ENCODE measurements around the gene LENG9.
A peak's percentile ranks its signal among the peaks of the same experiment; 100 is the strongest.

Gene LENG9

GRCh38 chr19:54461613-54462012 is 2.0 kb downstream of the LENG9 start:
- Histone ChIP-seq H3K4me1 (ENCODE audit: control insufficient read depth, insufficient read depth, low read length) (peaks cover 11% of the 10 kb centered on the region), H3K27me3 (ENCODE audit: control insufficient read depth, insufficient read depth, low read length) (no peaks in the 10 kb centered on the region), H3K4me3 (ENCODE audit: low read length) (peak overlapping the region; percentile 56), H3K27ac (ENCODE audit: low read depth, low read length) (no peak overlapping the region), H3K9ac (ENCODE audit: low read length) (no peak overlapping the region), H3K36me3 (ENCODE audit: control insufficient read depth, insufficient read depth, low read length) (peaks cover 49% of the 10 kb centered on the region)

GRCh38 chr19:54461210-54461609 is 2.4 kb downstream of the LENG9 start:
- Histone ChIP-seq H3K4me3 (ENCODE audit: low read length) (no peak overlapping the region), H3K27me3 (ENCODE audit: control insufficient read depth, insufficient read depth, low read length) (no peaks in the 10 kb centered on the region), H3K27ac (ENCODE audit: low read depth, low read length) (no peak overlapping the region), H3K36me3 (ENCODE audit: control insufficient read depth, insufficient read depth, low read length) (peaks cover 49% of the 10 kb centered on the region), H3K9ac (ENCODE audit: low read length) (no peak overlapping the region), H3K4me1 (ENCODE audit: control insufficient read depth, insufficient read depth, low read length) (peaks cover 11% of the 10 kb centered on the region)

- H3K36me3 ChIP-seq (ENCODE audit: control insufficient read depth, insufficient read depth, low read length) = peaks cover 51% of the 10 kb centered on the region
- H3K27me3 ChIP-seq (ENCODE audit: control insufficient read depth, insufficient read depth, low read length) = no peaks in the 10 kb centered on the region
- H3K27ac ChIP-seq (ENCODE audit: low read depth, low read length) = no peak overlapping the region
- H3K9ac ChIP-seq (ENCODE audit: low read length) = no peak overlapping the region
- H3K4me1 ChIP-seq (ENCODE audit: control insufficient read depth, insufficient read depth, low read length) = peaks cover 11% of the 10 kb centered on the region
- no peak overlapping the region for H3K4me3 ChIP-seq (ENCODE audit: low read length)
These were observed 3.2 kb downstream of the LENG9 start for GRCh38 chr19:54460230-54461005.

GRCh38 chr19:54459282-54460229 is 4.0 kb downstream of the LENG9 start:
- Histone ChIP-seq H3K27ac (ENCODE audit: low read depth, low read length) (no peak overlapping the region), H3K4me1 (ENCODE audit: control insufficient read depth, insufficient read depth, low read length) (peaks cover 11% of the 10 kb centered on the region), H3K36me3 (ENCODE audit: control insufficient read depth, insufficient read depth, low read length) (peaks cover 59% of the 10 kb centered on the region), H3K9ac (ENCODE audit: low read length) (no peak overlapping the region), H3K27me3 (ENCODE audit: control insufficient read depth, insufficient read depth, low read length) (no peaks in the 10 kb centered on the region), H3K4me3 (ENCODE audit: low read length) (no peak overlapping the region)

GRCh38 chr19:54458648-54459281 is 4.8 kb downstream of the LENG9 start:
- Histone ChIP-seq H3K9ac (ENCODE audit: low read length) (no peak overlapping the region), H3K36me3 (ENCODE audit: control insufficient read depth, insufficient read depth, low read length) (peaks cover 67% of the 10 kb centered on the region), H3K27ac (ENCODE audit: low read depth, low read length) (no peak overlapping the region), H3K4me1 (ENCODE audit: control insufficient read depth, insufficient read depth, low read length) (peaks cover 6% of the 10 kb centered on the region), H3K4me3 (ENCODE audit: low read length) (no peak overlapping the region), H3K27me3 (ENCODE audit: control insufficient read depth, insufficient read depth, low read length) (no peaks in the 10 kb centered on the region)

- H3K27ac ChIP-seq (ENCODE audit: low read depth, low read length) = no peak overlapping the region
- H3K4me3 ChIP-seq (ENCODE audit: low read length) = no peak overlapping the region
- no peaks in the 10 kb centered on the region for H3K27me3 ChIP-seq (ENCODE audit: control insufficient read depth, insufficient read depth, low read length)
- peaks cover 6% of the 10 kb centered on the region for H3K4me1 ChIP-seq (ENCODE audit: control insufficient read depth, insufficient read depth, low read length)
- no peak overlapping the region for H3K9ac ChIP-seq (ENCODE audit: low read length)
- peaks cover 74% of the 10 kb centered on the region for H3K36me3 ChIP-seq (ENCODE audit: control insufficient read depth, insufficient read depth, low read length)
These were observed 5.6 kb downstream of the LENG9 start for GRCh38 chr19:54457773-54458647.

- Histone ChIP-seq H3K4me3 (ENCODE audit: low read length) (no peak overlapping the region), H3K9ac (ENCODE audit: low read length) (no peak overlapping the region), H3K27ac (ENCODE audit: low read depth, low read length) (no peak overlapping the region), H3K27me3 (ENCODE audit: control insufficient read depth, insufficient read depth, low read length) (no peaks in the 10 kb centered on the region), H3K4me1 (ENCODE audit: control insufficient read depth, insufficient read depth, low read length) (no peaks in the 10 kb centered on the region), H3K36me3 (ENCODE audit: control insufficient read depth, insufficient read depth, low read length) (peaks cover 81% of the 10 kb centered on the region)
These were observed 6.9 kb downstream of the LENG9 start for GRCh38 chr19:54456423-54457373.

- H3K4me3 ChIP-seq (ENCODE audit: low read length) = no peak overlapping the region
- no peak overlapping the region for H3K27ac ChIP-seq (ENCODE audit: low read depth, low read length)
- peaks cover 80% of the 10 kb centered on the region for H3K36me3 ChIP-seq (ENCODE audit: control insufficient read depth, insufficient read depth, low read length)
- H3K9ac ChIP-seq (ENCODE audit: low read length) = no peak overlapping the region
- no peaks in the 10 kb centered on the region for H3K27me3 ChIP-seq (ENCODE audit: control insufficient read depth, insufficient read depth, low read length)
- H3K4me1 ChIP-seq (ENCODE audit: control insufficient read depth, insufficient read depth, low read length) = peaks cover 3% of the 10 kb centered on the region
These were observed 7.7 kb downstream of the LENG9 start for GRCh38 chr19:54455786-54456422.

GRCh38 chr19:54454781-54455675 is 8.6 kb downstream of the LENG9 start:
- Histone ChIP-seq H3K36me3 (ENCODE audit: control insufficient read depth, insufficient read depth, low read length) (peaks cover 78% of the 10 kb centered on the region), H3K27me3 (ENCODE audit: control insufficient read depth, insufficient read depth, low read length) (no peaks in the 10 kb centered on the region), H3K27ac (ENCODE audit: low read depth, low read length) (no peak overlapping the region), H3K9ac (ENCODE audit: low read length) (no peak overlapping the region), H3K4me3 (ENCODE audit: low read length) (no peak overlapping the region), H3K4me1 (ENCODE audit: control insufficient read depth, insufficient read depth, low read length) (peaks cover 9% of the 10 kb centered on the region)

Data from rectal smooth muscle tissue (tissue), 1 donor.